Neural crest cell (in vitro differentiated cells): ENCODE results near the gene SFXN3. TPM values are rescaled to one million over a fixed set of nuclear protein-coding genes. Genes with fewer than 3 reads are reported as not detected.
A peak's percentile ranks its signal among the peaks of the same experiment; 100 is the strongest.

ENCODE experiments used
- DNase-seq: peaks from one replicate; pipeline ENCODE4 v3.0.0; 2021; ENCODE audit warnings: low read depth, mixed read lengths, low spot score
- H3K27ac Mint-ChIP-seq: one replicate; pipeline ENCODE4 v1.8.0; 2021; ENCODE audit warnings: mild to moderate bottlenecking, mixed read lengths; ENCODE audit not compliant: unreplicated experiment
- H3K27me3 Mint-ChIP-seq: 2 replicates; pipeline ENCODE4 v1.8.0; 2021; ENCODE audit warnings: low read depth, mild to moderate bottlenecking, mixed read lengths
- H3K36me3 Mint-ChIP-seq: 2 replicates; pipeline ENCODE4 v1.8.0; 2021; ENCODE audit warnings: low read depth, mild to moderate bottlenecking, mixed read lengths
- H3K4me1 Mint-ChIP-seq: 2 replicates; pipeline ENCODE4 v1.8.0; 2021; ENCODE audit warnings: mixed read lengths
- H3K4me3 Mint-ChIP-seq: one replicate; pipeline ENCODE4 v1.8.0; 2021; ENCODE audit warnings: mild to moderate bottlenecking, mixed read lengths
- H3K9me3 Mint-ChIP-seq: 2 replicates; pipeline ENCODE4 v1.8.0; 2021; ENCODE audit warnings: mixed read lengths
- CTCF ChIP-seq: fragments of 200-600 bp; sonication (generic); conservative IDR thresholded peaks from 2 replicates; pipeline ENCODE4 v1.5.0; 2021; ENCODE audit warnings: antibody characterized with exemption, mild to moderate bottlenecking
- total RNA-seq: library from RNA; stranded (reverse); gene quantifications from 2 replicates; pipeline ENCODE4 v1.2.1, GENCODE V29; 2021

The SFXN3 gene
- total RNA-seq, 1 donor from 2014 or later: 2.1 TPM

GRCh38 chr10:101062232-101063049 lies 31.4 kb downstream of the SFXN3 start:
- peak; percentile 57 for DNase-seq
- H3K9me3 Mint-ChIP-seq: no peaks in the 10 kb centered on the region
- no peak overlapping the region for H3K27ac Mint-ChIP-seq
- H3K4me1 Mint-ChIP-seq: peaks cover 39% of the 10 kb centered on the region
- peak; percentile 61 for TF ChIP-seq CTCF
- H3K36me3 Mint-ChIP-seq: no peaks in the 10 kb centered on the region
- peak overlapping the region; percentile 96 for H3K4me3 Mint-ChIP-seq
- H3K27me3 Mint-ChIP-seq: peaks cover 64% of the 10 kb centered on the region

GRCh38 chr10:101063050-101063525 lies 32.1 kb downstream of the SFXN3 start:
- peak overlapping the region; percentile 85 for H3K4me3 Mint-ChIP-seq
- no peak overlapping the region for H3K27ac Mint-ChIP-seq
- no peaks in the 10 kb centered on the region for H3K36me3 Mint-ChIP-seq
- no peak for TF ChIP-seq CTCF
- DNase-seq: no peak
- peaks cover 70% of the 10 kb centered on the region for H3K27me3 Mint-ChIP-seq
- H3K9me3 Mint-ChIP-seq: no peaks in the 10 kb centered on the region
- H3K4me1 Mint-ChIP-seq: peaks cover 43% of the 10 kb centered on the region

- Mint-ChIP-seq H3K4me3 (peak overlapping the region; percentile 85), H3K36me3 (no peaks in the 10 kb centered on the region), H3K27me3 (peaks cover 74% of the 10 kb centered on the region), H3K9me3 (no peaks in the 10 kb centered on the region), H3K4me1 (peaks cover 43% of the 10 kb centered on the region), H3K27ac (no peak overlapping the region)
- no peak for DNase-seq
- TF ChIP-seq CTCF: no peak
These were observed 32.7 kb downstream of the SFXN3 start for GRCh38 chr10:101063548-101064414.

- H3K27me3 Mint-ChIP-seq: peaks cover 79% of the 10 kb centered on the region
- H3K9me3 Mint-ChIP-seq: no peaks in the 10 kb centered on the region
- no peak for DNase-seq
- H3K36me3 Mint-ChIP-seq: no peaks in the 10 kb centered on the region
- H3K4me1 Mint-ChIP-seq: peaks cover 40% of the 10 kb centered on the region
- no peak for TF ChIP-seq CTCF
- peak overlapping the region; percentile 85 for H3K4me3 Mint-ChIP-seq
- H3K27ac Mint-ChIP-seq: no peak overlapping the region
These were observed 33.5 kb downstream of the SFXN3 start for GRCh38 chr10:101064415-101065030.

GRCh38 chr10:101065481-101066145 lies 34.6 kb downstream of the SFXN3 start:
- Mint-ChIP-seq H3K36me3 (no peaks in the 10 kb centered on the region), H3K4me1 (peaks cover 30% of the 10 kb centered on the region), H3K27ac (no peak overlapping the region), H3K4me3 (peak overlapping the region; percentile 73), H3K27me3 (peaks cover 82% of the 10 kb centered on the region), H3K9me3 (no peaks in the 10 kb centered on the region)
- DNase-seq: no peak
- no peak for TF ChIP-seq CTCF
